Neural cell (in vitro differentiated cells): ENCODE data around the gene SLC6A9. TPM values are rescaled to one million over a fixed set of nuclear protein-coding genes. Genes with fewer than 3 reads are reported as not detected.

Source experiments
- H2AFZ ChIP-seq: fragments of 200-600, 300-800 bp; sonication (generic), shearing (Covaris generic); 2 replicates; pipeline ENCODE4 v1.6.0; 2014; ENCODE audit warnings: low read depth, mild to moderate bottlenecking, antibody characterized with exemption, low read length, moderate library complexity
- H3F3A ChIP-seq: fragments of 200-600 bp; shearing (Covaris generic); 2 replicates; pipeline ENCODE4 v1.6.1; 2016; ENCODE audit warnings: mild to moderate bottlenecking, moderate library complexity, mixed read lengths, antibody characterized with exemption, low read length; ENCODE audit not compliant: insufficient read depth, poor library complexity, severe bottlenecking
- H3K27ac ChIP-seq: fragments of 200-600, 300-800 bp; sonication (generic), shearing (Covaris generic); 2 replicates; pipeline ENCODE4 v1.5.1; 2014; ENCODE audit warnings: mild to moderate bottlenecking, low read length, moderate library complexity
- H3K27me3 ChIP-seq: fragments of 300-800, 200-600 bp; sonication (generic), shearing (Covaris generic); 2 replicates; pipeline ENCODE4 v1.6.0; 2014; ENCODE audit warnings: mild to moderate bottlenecking, low read depth, low read length, moderate library complexity; ENCODE audit not compliant: insufficient read depth
- H3K36me3 ChIP-seq: fragments of 300-800, 200-600 bp; sonication (generic), shearing (Covaris generic); 2 replicates; pipeline ENCODE4 v1.5.1; 2014; ENCODE audit warnings: mild to moderate bottlenecking, antibody characterized with exemption, low read length, moderate library complexity; ENCODE audit not compliant: insufficient read depth
- H3K4me2 ChIP-seq: fragments of 300-800, 200-600 bp; sonication (generic), shearing (Covaris generic); 2 replicates; pipeline ENCODE4 v1.6.0; 2014; ENCODE audit warnings: mild to moderate bottlenecking, low read length
- H3K4me3 ChIP-seq: fragments of 300-800, 200-600 bp; sonication (generic), shearing (Covaris generic); 2 replicates; pipeline ENCODE4 v1.5.1; 2014; ENCODE audit warnings: mild to moderate bottlenecking, low read length, moderate library complexity
- H3K79me2 ChIP-seq: fragments of 200-600 bp; shearing (Covaris generic); replicated peaks from 2 replicates; pipeline ENCODE4 v1.6.0; 2014; ENCODE audit warnings: mild to moderate bottlenecking, low read length, moderate library complexity; ENCODE audit not compliant: insufficient read depth
- H3K9ac ChIP-seq: fragments of 300-800, 200-600 bp; sonication (generic), shearing (Covaris generic); 2 replicates; pipeline ENCODE4 v1.6.1; 2016; ENCODE audit warnings: mild to moderate bottlenecking, low read length, mixed read lengths
- H3K9me2 ChIP-seq: fragments of 200-600 bp; shearing (Covaris generic); 2 replicates; pipeline ENCODE4 v1.6.1; 2016; ENCODE audit warnings: mild to moderate bottlenecking, low read length, mixed read lengths; ENCODE audit not compliant: insufficient read depth
- H3K9me3 ChIP-seq: fragments of 200-600, 300-800 bp; sonication (generic), shearing (Covaris generic); 2 replicates; pipeline ENCODE4 v1.6.1; 2016; ENCODE audit warnings: mild to moderate bottlenecking, mixed run types, low read length, moderate library complexity, mixed read lengths
- H4K20me1 ChIP-seq: fragments of 200-600 bp; shearing (Covaris generic); 2 replicates; pipeline ENCODE4 v1.6.1; 2016; ENCODE audit warnings: mild to moderate bottlenecking, mixed run types; ENCODE audit not compliant: insufficient read depth
- EP300 ChIP-seq: fragments of 450-650 bp; conservative IDR thresholded peaks from 2 replicates; pipeline ENCODE4 v1.6.1; 2014; ENCODE audit warnings: antibody characterized with exemption, mild to moderate bottlenecking, moderate library complexity; ENCODE audit not compliant: poor library complexity, severe bottlenecking
- EZH2 ChIP-seq: fragments of 200-600, 300-800 bp; shearing (Covaris generic), sonication (generic); IDR thresholded peaks from 2 replicates; pipeline ENCODE4 v1.6.1; 2014; ENCODE audit warnings: antibody characterized with exemption, low read length, borderline replicate concordance, mild to moderate bottlenecking; ENCODE audit not compliant: insufficient read depth, poor library complexity, severe bottlenecking
- MXI1 ChIP-seq: fragments of 450-650 bp; conservative IDR thresholded peaks from 2 replicates; pipeline ENCODE4 v1.6.1; 2014; ENCODE audit warnings: antibody characterized with exemption, mild to moderate bottlenecking; ENCODE audit not compliant: poor library complexity, severe bottlenecking
- POLR2AphosphoS5 ChIP-seq: IDR thresholded peaks from 2 replicates; pipeline ENCODE4 v1.6.1; 2012
- RAD21 ChIP-seq: fragments of 450-650 bp; conservative IDR thresholded peaks from 2 replicates; pipeline ENCODE4 v1.6.1; 2014; ENCODE audit warnings: antibody characterized with exemption, mild to moderate bottlenecking, moderate library complexity
- SMC3 ChIP-seq: fragments of 450-650 bp; conservative IDR thresholded peaks from 2 replicates; pipeline ENCODE4 v1.6.1; 2014; ENCODE audit warnings: antibody characterized with exemption, mild to moderate bottlenecking, moderate library complexity; ENCODE audit not compliant: poor library complexity
- TAF1 ChIP-seq: IDR thresholded peaks from 2 replicates; pipeline ENCODE4 v1.6.1; 2012; ENCODE audit warnings: low read depth
- polyA plus RNA-seq: library from polyadenylated mRNA; depleted of rRNA; stranded (reverse); fragments of >200 nt; gene quantifications from 2 replicates; pipeline ENCODE4 v1.2.3, GENCODE V29; 2014
- TF ChIP-seq, protein P1 (sequence below): IDR thresholded peaks from 2 replicates; pipeline ENCODE4 v1.6.1; 2012; ENCODE audit warnings: borderline replicate concordance
- TF ChIP-seq, protein P2 (sequence below): fragments of 450-650 bp; IDR thresholded peaks from 2 replicates; pipeline ENCODE4 v1.5.1; 2014; ENCODE audit warnings: antibody characterized with exemption, mild to moderate bottlenecking, moderate library complexity; ENCODE audit not compliant: poor library complexity, severe bottlenecking

The SLC6A9 gene
- polyA plus RNA-seq, 1 donor from 2014 or later: 1.3 TPM

GRCh38 chr1:43997295-43997999 lies 33.8 kb downstream of the SLC6A9 start:
- H3K9me2 ChIP-seq: no peaks in the 10 kb centered on the region
- no peak overlapping the region for H3K27ac ChIP-seq
- no peaks in the 10 kb centered on the region for H3K9me3 ChIP-seq
- no peaks in the 10 kb centered on the region for H3K36me3 ChIP-seq
- H3K4me2 ChIP-seq: no peak overlapping the region
- H3K27me3 ChIP-seq: no peaks in the 10 kb centered on the region
- H3F3A ChIP-seq: no peaks in the 10 kb centered on the region
- H3K4me3 ChIP-seq: no peak overlapping the region
- no peak overlapping the region for H3K9ac ChIP-seq
- TF ChIP-seq POLR2AphosphoS5 (no peak), MXI1 (no peak), RAD21 (no peak), EP300 (no peak), SMC3 (no peak), TAF1 (no peak), EZH2 (no peak)
- TF ChIP-seq, protein P1, sequence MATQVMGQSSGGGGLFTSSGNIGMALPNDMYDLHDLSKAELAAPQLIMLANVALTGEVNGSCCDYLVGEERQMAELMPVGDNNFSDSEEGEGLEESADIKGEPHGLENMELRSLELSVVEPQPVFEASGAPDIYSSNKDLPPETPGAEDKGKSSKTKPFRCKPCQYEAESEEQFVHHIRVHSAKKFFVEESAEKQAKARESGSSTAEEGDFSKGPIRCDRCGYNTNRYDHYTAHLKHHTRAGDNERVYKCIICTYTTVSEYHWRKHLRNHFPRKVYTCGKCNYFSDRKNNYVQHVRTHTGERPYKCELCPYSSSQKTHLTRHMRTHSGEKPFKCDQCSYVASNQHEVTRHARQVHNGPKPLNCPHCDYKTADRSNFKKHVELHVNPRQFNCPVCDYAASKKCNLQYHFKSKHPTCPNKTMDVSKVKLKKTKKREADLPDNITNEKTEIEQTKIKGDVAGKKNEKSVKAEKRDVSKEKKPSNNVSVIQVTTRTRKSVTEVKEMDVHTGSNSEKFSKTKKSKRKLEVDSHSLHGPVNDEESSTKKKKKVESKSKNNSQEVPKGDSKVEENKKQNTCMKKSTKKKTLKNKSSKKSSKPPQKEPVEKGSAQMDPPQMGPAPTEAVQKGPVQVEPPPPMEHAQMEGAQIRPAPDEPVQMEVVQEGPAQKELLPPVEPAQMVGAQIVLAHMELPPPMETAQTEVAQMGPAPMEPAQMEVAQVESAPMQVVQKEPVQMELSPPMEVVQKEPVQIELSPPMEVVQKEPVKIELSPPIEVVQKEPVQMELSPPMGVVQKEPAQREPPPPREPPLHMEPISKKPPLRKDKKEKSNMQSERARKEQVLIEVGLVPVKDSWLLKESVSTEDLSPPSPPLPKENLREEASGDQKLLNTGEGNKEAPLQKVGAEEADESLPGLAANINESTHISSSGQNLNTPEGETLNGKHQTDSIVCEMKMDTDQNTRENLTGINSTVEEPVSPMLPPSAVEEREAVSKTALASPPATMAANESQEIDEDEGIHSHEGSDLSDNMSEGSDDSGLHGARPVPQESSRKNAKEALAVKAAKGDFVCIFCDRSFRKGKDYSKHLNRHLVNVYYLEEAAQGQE: no peak
- TF ChIP-seq, protein P2, sequence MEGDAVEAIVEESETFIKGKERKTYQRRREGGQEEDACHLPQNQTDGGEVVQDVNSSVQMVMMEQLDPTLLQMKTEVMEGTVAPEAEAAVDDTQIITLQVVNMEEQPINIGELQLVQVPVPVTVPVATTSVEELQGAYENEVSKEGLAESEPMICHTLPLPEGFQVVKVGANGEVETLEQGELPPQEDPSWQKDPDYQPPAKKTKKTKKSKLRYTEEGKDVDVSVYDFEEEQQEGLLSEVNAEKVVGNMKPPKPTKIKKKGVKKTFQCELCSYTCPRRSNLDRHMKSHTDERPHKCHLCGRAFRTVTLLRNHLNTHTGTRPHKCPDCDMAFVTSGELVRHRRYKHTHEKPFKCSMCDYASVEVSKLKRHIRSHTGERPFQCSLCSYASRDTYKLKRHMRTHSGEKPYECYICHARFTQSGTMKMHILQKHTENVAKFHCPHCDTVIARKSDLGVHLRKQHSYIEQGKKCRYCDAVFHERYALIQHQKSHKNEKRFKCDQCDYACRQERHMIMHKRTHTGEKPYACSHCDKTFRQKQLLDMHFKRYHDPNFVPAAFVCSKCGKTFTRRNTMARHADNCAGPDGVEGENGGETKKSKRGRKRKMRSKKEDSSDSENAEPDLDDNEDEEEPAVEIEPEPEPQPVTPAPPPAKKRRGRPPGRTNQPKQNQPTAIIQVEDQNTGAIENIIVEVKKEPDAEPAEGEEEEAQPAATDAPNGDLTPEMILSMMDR: no peak
- no peaks in the 10 kb centered on the region for H4K20me1 ChIP-seq
- no peaks in the 10 kb centered on the region for H3K79me2 ChIP-seq
- no peak overlapping the region for H2AFZ ChIP-seq

GRCh38 chr1:43996733-43997115 lies 34.5 kb downstream of the SLC6A9 start:
- H2AFZ ChIP-seq: no peak overlapping the region
- no peak overlapping the region for H3K4me2 ChIP-seq
- no peaks in the 10 kb centered on the region for H3K9me2 ChIP-seq
- no peaks in the 10 kb centered on the region for H3K9me3 ChIP-seq
- H4K20me1 ChIP-seq: no peaks in the 10 kb centered on the region
- H3K27me3 ChIP-seq: no peaks in the 10 kb centered on the region
- H3K27ac ChIP-seq: no peak overlapping the region
- no peaks in the 10 kb centered on the region for H3F3A ChIP-seq
- H3K9ac ChIP-seq: peak overlapping the region; percentile 1
- no peak overlapping the region for H3K4me3 ChIP-seq
- TF ChIP-seq SMC3 (no peak), TAF1 (no peak), EP300 (no peak), POLR2AphosphoS5 (no peak), EZH2 (no peak), MXI1 (no peak), RAD21 (no peak)
- TF ChIP-seq, protein P1: no peak
- TF ChIP-seq, protein P2: no peak
- H3K36me3 ChIP-seq: no peaks in the 10 kb centered on the region
- H3K79me2 ChIP-seq: no peaks in the 10 kb centered on the region
